Loucy (cell line): Measurements from ENCODE around the gene KLF16.

Experiments used
- EZH2phosphoT487 ChIP-seq: fragments of 200-600 bp; IDR thresholded peaks from 2 replicates; pipeline ENCODE4 v1.6.1; 2018; ENCODE audit warnings: antibody characterized with exemption, mild to moderate bottlenecking, moderate library complexity, borderline replicate concordance
- TF ChIP-seq, protein P1 (sequence below): fragments of 200-600 bp; sonication (generic); conservative IDR thresholded peaks from 2 replicates; pipeline ENCODE4 v1.5.1; 2014; ENCODE audit warnings: mild to moderate bottlenecking, antibody characterized with exemption, low read length

- TF ChIP-seq, protein P1, sequence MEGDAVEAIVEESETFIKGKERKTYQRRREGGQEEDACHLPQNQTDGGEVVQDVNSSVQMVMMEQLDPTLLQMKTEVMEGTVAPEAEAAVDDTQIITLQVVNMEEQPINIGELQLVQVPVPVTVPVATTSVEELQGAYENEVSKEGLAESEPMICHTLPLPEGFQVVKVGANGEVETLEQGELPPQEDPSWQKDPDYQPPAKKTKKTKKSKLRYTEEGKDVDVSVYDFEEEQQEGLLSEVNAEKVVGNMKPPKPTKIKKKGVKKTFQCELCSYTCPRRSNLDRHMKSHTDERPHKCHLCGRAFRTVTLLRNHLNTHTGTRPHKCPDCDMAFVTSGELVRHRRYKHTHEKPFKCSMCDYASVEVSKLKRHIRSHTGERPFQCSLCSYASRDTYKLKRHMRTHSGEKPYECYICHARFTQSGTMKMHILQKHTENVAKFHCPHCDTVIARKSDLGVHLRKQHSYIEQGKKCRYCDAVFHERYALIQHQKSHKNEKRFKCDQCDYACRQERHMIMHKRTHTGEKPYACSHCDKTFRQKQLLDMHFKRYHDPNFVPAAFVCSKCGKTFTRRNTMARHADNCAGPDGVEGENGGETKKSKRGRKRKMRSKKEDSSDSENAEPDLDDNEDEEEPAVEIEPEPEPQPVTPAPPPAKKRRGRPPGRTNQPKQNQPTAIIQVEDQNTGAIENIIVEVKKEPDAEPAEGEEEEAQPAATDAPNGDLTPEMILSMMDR, result no peak
- no peak for TF ChIP-seq EZH2phosphoT487
Measured at GRCh38 chr19:1883784-1884183, 20.4 kb upstream of the KLF16 start.
